ENCODE data around the gene YPEL5. TPM values are rescaled to one million over a fixed set of nuclear protein-coding genes. Genes with fewer than 3 reads are reported as not detected.

Gene YPEL5
- total RNA-seq, 1 experiment from 2014 or later = 54.6 TPM

DNA sequence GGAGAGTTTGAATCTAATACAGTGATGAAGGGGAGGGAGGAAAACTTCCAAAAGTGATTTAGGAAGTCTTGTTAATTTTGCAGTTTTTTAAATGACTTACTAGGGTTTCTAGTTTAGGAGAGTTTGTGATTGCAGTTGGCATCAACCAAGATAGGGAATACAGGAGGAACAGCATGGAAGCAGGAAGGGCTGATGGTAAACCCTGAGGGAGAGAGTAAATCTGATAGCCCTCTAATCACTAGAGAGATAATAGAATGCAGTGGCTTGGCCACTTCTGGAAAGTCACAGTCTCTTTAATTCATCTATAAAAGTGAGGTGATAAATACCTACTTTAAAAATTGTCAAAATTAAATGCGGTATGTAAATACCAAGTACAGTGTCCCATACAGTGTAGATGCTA is 5.6 kb downstream of the YPEL5 start:
- Histone ChIP-seq H4K20me1 (ENCODE audit: insufficient read depth, low read depth, low read length) (peaks cover 8% of the 10 kb centered on the region; the same call in 1 of the 2 replicates), H3K4me1 (ENCODE audit: low read length) (peaks cover 26% of the 10 kb centered on the region), H2AFZ (ENCODE audit: low read length) (no peak overlapping the region), H3K4me3 (ENCODE audit: low read length) (no peak overlapping the region), H3K27ac (ENCODE audit: low read length) (no peak overlapping the region), H3K79me2 (ENCODE audit: low read length) (no peaks in the 10 kb centered on the region), H3K9me3 (ENCODE audit: low read length) (no peaks in the 10 kb centered on the region), H3K4me2 (ENCODE audit: low read depth, low read length, poor library complexity, severe bottlenecking) (no peak overlapping the region), H3K9ac (ENCODE audit: low read length) (no peak overlapping the region), H3K36me3 (ENCODE audit: insufficient read depth, low read length) (no peaks in the 10 kb centered on the region), H3K9me2 (replicated peaks; ENCODE audit: insufficient read depth, low read length) (no peaks in the 10 kb centered on the region), H3K27me3 (ENCODE audit: low read length) (no peaks in the 10 kb centered on the region)
- DNase-seq = no peak

DNA sequence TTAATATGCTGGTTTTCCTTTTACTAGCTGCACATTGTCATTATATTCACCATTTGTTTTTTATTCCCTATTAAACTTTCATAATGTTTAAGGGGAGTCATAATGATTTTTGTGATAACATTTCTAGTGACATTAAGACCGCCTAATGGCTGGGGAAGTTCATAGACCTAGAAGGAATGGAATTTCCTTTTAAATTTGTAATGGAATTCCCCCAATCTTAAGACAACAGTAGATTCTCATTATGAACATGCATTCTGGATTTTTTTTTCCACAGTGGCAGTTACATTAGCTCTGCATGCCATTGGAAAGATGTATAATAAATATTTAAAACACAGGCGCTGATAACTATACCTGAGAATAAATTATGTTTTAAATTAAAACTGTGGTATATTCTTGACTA is 8.4 kb downstream of the YPEL5 start:
- no peak overlapping the region for H3K27ac ChIP-seq (ENCODE audit: low read length)
- no peaks in the 10 kb centered on the region for H3K9me2 ChIP-seq (replicated peaks; ENCODE audit: insufficient read depth, low read length)
- no peaks in the 10 kb centered on the region for H3K9me3 ChIP-seq (ENCODE audit: low read length)
- H3K4me3 ChIP-seq (ENCODE audit: low read length) = no peak overlapping the region
- H2AFZ ChIP-seq (ENCODE audit: low read length) = no peak overlapping the region
- no peaks in the 10 kb centered on the region for H3K36me3 ChIP-seq (ENCODE audit: insufficient read depth, low read length)
- H3K9ac ChIP-seq (ENCODE audit: low read length) = no peak overlapping the region
- H4K20me1 ChIP-seq (ENCODE audit: insufficient read depth, low read depth, low read length) = no peaks in the 10 kb centered on the region; the same call in 1 of the 2 replicates
- DNase-seq = no peak
- H3K27me3 ChIP-seq (ENCODE audit: low read length) = no peaks in the 10 kb centered on the region
- peaks cover 15% of the 10 kb centered on the region for H3K4me1 ChIP-seq (ENCODE audit: low read length)
- no peak overlapping the region for H3K4me2 ChIP-seq (ENCODE audit: low read depth, low read length, poor library complexity, severe bottlenecking)
- H3K79me2 ChIP-seq (ENCODE audit: low read length) = no peaks in the 10 kb centered on the region

GRCh38 chr2:30155889-30156658 is 9.3 kb downstream of the YPEL5 start:
- Histone ChIP-seq H3K79me2 (ENCODE audit: low read length) (no peaks in the 10 kb centered on the region), H3K36me3 (ENCODE audit: insufficient read depth, low read length) (no peaks in the 10 kb centered on the region), H3K4me3 (ENCODE audit: low read length) (no peak overlapping the region), H4K20me1 (ENCODE audit: insufficient read depth, low read depth, low read length) (no peaks in the 10 kb centered on the region; the same call in 1 of the 2 replicates), H3K9me3 (ENCODE audit: low read length) (no peaks in the 10 kb centered on the region), H3K27me3 (ENCODE audit: low read length) (no peaks in the 10 kb centered on the region), H2AFZ (ENCODE audit: low read length) (no peak overlapping the region), H3K4me1 (ENCODE audit: low read length) (peaks cover 22% of the 10 kb centered on the region), H3K9ac (ENCODE audit: low read length) (no peak overlapping the region), H3K9me2 (replicated peaks; ENCODE audit: insufficient read depth, low read length) (no peaks in the 10 kb centered on the region), H3K27ac (ENCODE audit: low read length) (no peak overlapping the region), H3K4me2 (ENCODE audit: low read depth, low read length, poor library complexity, severe bottlenecking) (no peak overlapping the region)
- DNase-seq = no peak

- DNase-seq = no peak
- no peaks in the 10 kb centered on the region for H3K79me2 ChIP-seq (ENCODE audit: low read length)
- H3K36me3 ChIP-seq (ENCODE audit: insufficient read depth, low read length) = no peaks in the 10 kb centered on the region
- H3K9ac ChIP-seq (ENCODE audit: low read length) = no peak overlapping the region
- H3K9me3 ChIP-seq (ENCODE audit: low read length) = no peaks in the 10 kb centered on the region
- H3K27me3 ChIP-seq (ENCODE audit: low read length) = no peaks in the 10 kb centered on the region
- H2AFZ ChIP-seq (ENCODE audit: low read length) = no peak overlapping the region
- no peak overlapping the region for H3K27ac ChIP-seq (ENCODE audit: low read length)
- H3K4me3 ChIP-seq (ENCODE audit: low read length) = no peak overlapping the region
- no peaks in the 10 kb centered on the region; the same call in 1 of the 2 replicates for H4K20me1 ChIP-seq (ENCODE audit: insufficient read depth, low read depth, low read length)
- no peak overlapping the region for H3K4me2 ChIP-seq (ENCODE audit: low read depth, low read length, poor library complexity, severe bottlenecking)
- H3K9me2 ChIP-seq (replicated peaks; ENCODE audit: insufficient read depth, low read length) = no peaks in the 10 kb centered on the region
- peaks cover 26% of the 10 kb centered on the region for H3K4me1 ChIP-seq (ENCODE audit: low read length)
These were observed 10.8 kb downstream of the YPEL5 start for GRCh38 chr2:30157616-30158015.

- H3K9ac ChIP-seq (ENCODE audit: low read length) = no peak overlapping the region
- H3K9me3 ChIP-seq (ENCODE audit: low read length) = no peaks in the 10 kb centered on the region
- H3K4me2 ChIP-seq (ENCODE audit: low read depth, low read length, poor library complexity, severe bottlenecking) = peak overlapping the region; percentile 32
- H3K79me2 ChIP-seq (ENCODE audit: low read length) = no peaks in the 10 kb centered on the region
- no peak overlapping the region for H2AFZ ChIP-seq (ENCODE audit: low read length)
- H4K20me1 ChIP-seq (ENCODE audit: insufficient read depth, low read depth, low read length) = no peaks in the 10 kb centered on the region; the same call in 1 of the 2 replicates
- no peaks in the 10 kb centered on the region for H3K9me2 ChIP-seq (replicated peaks; ENCODE audit: insufficient read depth, low read length)
- peak; percentile 67 for DNase-seq
- H3K4me3 ChIP-seq (ENCODE audit: low read length) = 0 out of 2 replicates have a peak overlapping the region, but pooled peaks have one; percentile 1
- H3K27me3 ChIP-seq (ENCODE audit: low read length) = no peaks in the 10 kb centered on the region
- peak overlapping the region; percentile 40; the same call in 1 of the 2 replicates for H3K27ac ChIP-seq (ENCODE audit: low read length)
- no peaks in the 10 kb centered on the region for H3K36me3 ChIP-seq (ENCODE audit: insufficient read depth, low read length)
- peaks cover 28% of the 10 kb centered on the region for H3K4me1 ChIP-seq (ENCODE audit: low read length)
These were observed 13.0 kb downstream of the YPEL5 start for GRCh38 chr2:30159766-30160165.

GRCh38 chr2:30161929-30162706 is 15.3 kb downstream of the YPEL5 start:
- Histone ChIP-seq H3K4me1 (ENCODE audit: low read length) (peaks cover 29% of the 10 kb centered on the region), H3K27me3 (ENCODE audit: low read length) (no peaks in the 10 kb centered on the region), H3K9me3 (ENCODE audit: low read length) (no peaks in the 10 kb centered on the region), H4K20me1 (ENCODE audit: insufficient read depth, low read depth, low read length) (no peaks in the 10 kb centered on the region; the same call in 1 of the 2 replicates), H3K9ac (ENCODE audit: low read length) (no peak overlapping the region), H3K27ac (ENCODE audit: low read length) (no peak overlapping the region), H3K4me2 (ENCODE audit: low read depth, low read length, poor library complexity, severe bottlenecking) (no peak overlapping the region), H3K9me2 (replicated peaks; ENCODE audit: insufficient read depth, low read length) (no peaks in the 10 kb centered on the region), H3K4me3 (ENCODE audit: low read length) (no peak overlapping the region), H3K36me3 (ENCODE audit: insufficient read depth, low read length) (no peaks in the 10 kb centered on the region), H2AFZ (ENCODE audit: low read length) (no peak overlapping the region), H3K79me2 (ENCODE audit: low read length) (no peaks in the 10 kb centered on the region)
- no peak for DNase-seq

GRCh38 chr2:30162806-30163205 is 16.0 kb downstream of the YPEL5 start:
- no peak for DNase-seq
- no peaks in the 10 kb centered on the region; the same call in 1 of the 2 replicates for H4K20me1 ChIP-seq (ENCODE audit: insufficient read depth, low read depth, low read length)

More at GRCh38 chr2:30162806-30163205, 16.0 kb downstream of the YPEL5 start:
- Histone ChIP-seq H3K79me2 (ENCODE audit: low read length) (no peaks in the 10 kb centered on the region), H3K36me3 (ENCODE audit: insufficient read depth, low read length) (no peaks in the 10 kb centered on the region), H2AFZ (ENCODE audit: low read length) (no peak overlapping the region), H3K27me3 (ENCODE audit: low read length) (no peaks in the 10 kb centered on the region), H3K9me3 (ENCODE audit: low read length) (no peaks in the 10 kb centered on the region), H3K9ac (ENCODE audit: low read length) (no peak overlapping the region), H3K9me2 (replicated peaks; ENCODE audit: insufficient read depth, low read length) (no peaks in the 10 kb centered on the region), H3K27ac (ENCODE audit: low read length) (no peak overlapping the region), H3K4me1 (ENCODE audit: low read length) (peaks cover 29% of the 10 kb centered on the region), H3K4me2 (ENCODE audit: low read depth, low read length, poor library complexity, severe bottlenecking) (no peak overlapping the region), H3K4me3 (ENCODE audit: low read length) (no peak overlapping the region)
